T47D (cell line): ENCODE data around the gene CFL1.
"Not testable (repeated sequence)": the region's sequence is repeated elsewhere in the genome, so short reads cannot be mapped to it uniquely, and the experiment has no call there.

Experiments used
- DNase-seq, 2 experiments: peaks; one replicate each; pipeline versions ENCODE4 v3.0.0 to v3.0.0-alpha.2; 2011 to 2012; ENCODE audit warnings: low read depth in 1 of 2, low spot score in 1 of 2
- JUND ChIP-seq: IDR thresholded peaks from 2 replicates; pipeline ENCODE4 v1.6.1; 2012; ENCODE audit warnings: low read depth
- in situ Hi-C: cut with HindIII; loops from 2 replicates; pipeline ENCODE4 v1.10.0; 2016; ENCODE audit warnings: low sequenced_read_pairs, low pct_unique_long_range_greater_than_20kb

Gene CFL1

GRCh38 chr11:65854852-65855837 is 2.8 kb downstream of the CFL1 start:
- DNase-seq: no peak
- in situ Hi-C loops: no loop called here
- no peak for TF ChIP-seq JUND

- no peak for TF ChIP-seq JUND
- in situ Hi-C loops: no loop called here
- DNase-seq: no peak
Observed at GRCh38 chr11:65854161-65854592, 3.8 kb downstream of the CFL1 start.

GRCh38 chr11:65853246-65853979 is 4.6 kb downstream of the CFL1 start:
- no peak for DNase-seq
- no peak for TF ChIP-seq JUND
- in situ Hi-C loops: no loop called here

GRCh38 chr11:65852508-65853245 is 5.3 kb downstream of the CFL1 start:
- in situ Hi-C loops: no loop called here
- TF ChIP-seq JUND: no peak
- DNase-seq: no peak

- DNase-seq: no peak
- TF ChIP-seq JUND: no peak
- in situ Hi-C loops: no loop called here
Observed at GRCh38 chr11:65851811-65852507, 6.0 kb downstream of the CFL1 start.

GRCh38 chr11:65851083-65851579 is 6.8 kb downstream of the CFL1 start:
- TF ChIP-seq JUND: no peak
- no peak for DNase-seq
- in situ Hi-C loops: no loop called here

- no peak for DNase-seq
- in situ Hi-C loops: no loop called here
- TF ChIP-seq JUND: no peak
Observed at GRCh38 chr11:65850217-65851082, 7.5 kb downstream of the CFL1 start.

- TF ChIP-seq JUND: no peak
- no peak for DNase-seq
- in situ Hi-C loops: no loop called here
Observed at GRCh38 chr11:65849771-65850216, 8.2 kb downstream of the CFL1 start.

- no peak for TF ChIP-seq JUND
- in situ Hi-C loops: no loop called here
- DNase-seq: no peak
Observed at GRCh38 chr11:65849366-65849765, 8.6 kb downstream of the CFL1 start.

GRCh38 chr11:65848693-65849092 is 9.3 kb downstream of the CFL1 start:
- DNase-seq, in situ Hi-C loops: not testable (repeated sequence)

GRCh38 chr11:65847746-65848145 is 10.2 kb downstream of the CFL1 start:
- no peak for TF ChIP-seq JUND
- in situ Hi-C loops: no loop called here
- DNase-seq: no peak
